NCI-H2081 (cell line): Measurements from ENCODE around the gene MYO7A.
"Not testable (repeated sequence)": the region's sequence is repeated elsewhere in the genome, so short reads cannot be mapped to it uniquely, and the experiment has no call there.

ENCODE experiments used
- DNase-seq, 2 experiments: peaks; one replicate each; lab custom pipeline; 2025; lab: John Stamatoyannopoulos, UW

The MYO7A gene

DNA sequence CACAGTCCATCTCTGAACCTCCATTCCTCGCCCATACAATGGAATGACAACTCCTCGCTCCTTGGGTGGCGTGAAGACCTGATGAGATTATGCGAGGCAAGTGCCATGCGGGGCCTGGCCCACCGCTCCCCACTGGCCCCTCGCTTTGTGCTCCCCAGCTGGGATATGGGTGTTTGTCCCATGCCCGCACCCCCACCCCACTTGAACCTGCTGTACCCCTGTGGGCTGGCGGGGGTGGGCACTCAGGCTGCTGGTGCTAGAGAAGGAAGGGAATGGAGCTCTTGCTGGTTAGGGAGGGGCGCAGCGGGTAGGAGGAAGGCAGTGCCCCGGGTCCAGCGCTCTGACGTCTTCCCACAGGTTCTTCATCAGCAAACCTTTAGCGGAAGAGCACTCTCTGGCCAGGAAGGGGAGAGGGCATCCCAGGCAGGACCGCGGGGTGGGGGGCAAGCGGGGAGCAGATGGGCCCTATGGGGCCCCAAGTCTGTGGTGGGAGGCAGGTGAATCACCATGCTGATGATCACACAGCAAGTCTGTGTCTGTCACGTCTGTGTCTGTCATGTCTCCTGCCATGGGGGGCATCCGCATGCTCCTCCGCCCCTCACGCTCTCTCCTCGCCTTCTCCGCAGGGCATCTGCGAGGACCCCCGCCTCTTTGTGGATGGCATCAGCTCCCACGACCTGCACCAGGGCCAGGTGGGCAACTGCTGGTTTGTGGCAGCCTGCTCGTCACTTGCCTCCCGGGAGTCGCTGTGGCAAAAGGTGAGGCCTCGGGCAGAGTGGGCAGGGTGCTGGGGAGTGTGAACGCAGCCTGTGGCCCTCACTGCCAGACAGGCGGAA is 34.8 kb upstream of the MYO7A start:
- no peak for DNase-seq

DNA sequence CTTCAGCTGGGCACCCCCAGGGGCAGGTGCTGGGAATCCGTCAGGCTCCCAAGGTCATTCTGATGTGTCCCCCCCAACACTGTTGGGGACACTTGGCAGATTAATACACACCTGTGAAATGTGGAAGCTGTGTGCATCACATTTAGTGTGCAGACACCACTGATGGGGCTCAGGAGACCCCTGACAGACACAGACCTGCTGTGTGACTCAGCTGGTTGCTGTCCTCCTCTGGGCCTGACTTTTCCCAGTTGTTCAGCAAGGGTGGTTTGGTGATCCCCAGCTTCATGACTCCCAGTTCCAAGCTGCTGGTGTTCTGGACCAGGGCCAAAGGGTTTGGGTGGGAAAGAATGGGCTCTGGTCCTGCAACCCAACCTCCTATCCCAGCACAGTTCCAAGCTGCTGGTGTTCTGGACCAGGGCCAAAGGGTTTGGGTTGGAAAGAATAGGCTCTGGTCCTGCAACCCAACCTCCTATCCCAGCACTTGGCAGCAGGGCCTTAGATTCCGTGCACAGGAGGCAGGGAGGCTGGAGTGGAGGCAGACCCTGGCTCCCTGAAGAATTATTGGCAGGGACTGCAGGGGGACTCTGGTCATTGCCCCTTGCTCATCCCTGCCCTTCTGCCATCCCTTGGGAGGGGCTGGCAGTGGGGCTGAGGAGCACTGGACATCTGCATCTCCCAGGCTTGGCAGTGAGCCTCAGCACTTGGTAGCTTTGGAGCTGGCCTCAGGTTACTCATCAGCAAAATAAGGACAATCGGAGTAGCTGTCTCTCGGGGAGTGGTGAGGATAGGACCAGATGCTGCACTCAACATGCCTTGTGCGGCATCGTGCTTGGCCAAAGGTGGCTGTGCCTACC is 33.8 kb upstream of the MYO7A start:
- no peak for DNase-seq

DNA sequence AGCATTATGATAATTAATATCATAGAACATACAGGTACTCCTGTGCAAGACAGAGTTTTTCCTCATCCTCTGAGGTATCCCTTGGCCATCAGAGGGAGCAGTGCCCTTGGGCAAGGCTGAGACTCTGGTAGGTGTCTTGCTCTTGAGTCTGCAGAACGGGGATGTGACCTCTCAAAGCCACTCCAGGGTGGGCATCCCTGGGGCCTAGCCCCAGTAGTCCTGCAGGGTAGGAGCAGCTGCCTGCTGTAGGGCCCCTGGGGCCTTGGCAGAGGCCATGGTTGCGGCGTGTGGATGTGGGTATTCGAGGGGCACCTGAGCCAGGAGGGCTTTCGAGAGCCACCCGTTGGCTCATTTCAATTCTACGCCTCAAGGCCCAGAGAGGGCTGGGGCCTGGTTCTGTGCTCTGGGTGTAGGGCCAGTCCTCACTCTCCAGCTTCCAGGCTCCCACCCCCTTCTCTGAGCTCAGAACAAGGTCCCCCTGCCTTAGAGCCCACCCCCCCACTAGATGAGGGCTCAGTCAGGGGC is 33.1 kb upstream of the MYO7A start:
- no peak for DNase-seq

DNA sequence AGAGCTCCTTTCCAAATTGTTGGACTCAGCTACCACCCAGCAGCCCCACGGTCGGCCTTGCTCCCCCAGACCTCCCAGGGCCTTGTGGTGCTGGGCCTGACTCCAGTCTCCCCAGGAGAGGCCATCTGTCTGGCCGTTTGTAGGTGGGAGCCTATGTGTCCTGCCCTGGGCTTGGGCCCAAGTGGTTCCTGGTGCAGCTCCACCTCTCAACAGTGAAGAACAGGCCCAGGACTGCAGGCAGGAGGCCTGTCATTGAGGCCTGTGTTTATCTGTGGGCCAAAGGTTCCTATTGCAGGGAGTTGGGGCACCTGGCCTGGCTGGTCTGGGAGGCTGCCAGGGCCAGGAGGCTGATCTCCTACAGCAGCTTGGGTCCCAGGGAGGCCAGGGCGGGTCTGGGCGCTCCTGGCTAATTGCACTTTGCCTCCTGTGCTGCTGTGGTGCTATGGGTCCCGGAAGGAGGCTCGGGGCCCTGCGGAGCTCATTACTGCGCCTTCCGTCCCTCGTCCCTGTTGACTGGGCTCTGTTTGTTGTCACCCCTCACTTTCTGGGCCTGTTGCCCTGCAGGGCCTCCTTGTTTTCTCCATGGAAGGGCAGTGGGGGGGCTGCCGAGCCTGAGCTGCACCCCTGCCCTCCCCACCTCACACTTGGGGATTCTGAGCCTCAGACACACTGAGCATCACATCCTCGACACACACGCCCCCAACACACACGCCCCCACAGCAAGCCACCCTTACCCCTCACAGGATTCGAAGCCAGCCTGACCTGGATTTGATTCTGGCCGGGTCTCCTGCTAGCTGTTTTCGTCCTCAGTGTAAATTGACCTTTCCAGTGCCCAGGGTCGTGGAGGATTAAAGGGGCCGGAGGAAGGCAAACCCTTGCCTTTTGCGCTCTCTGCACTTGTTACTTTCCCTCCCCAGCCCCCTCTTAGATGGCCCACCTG is 32.2 kb upstream of the MYO7A start:
- no peak for DNase-seq

DNA sequence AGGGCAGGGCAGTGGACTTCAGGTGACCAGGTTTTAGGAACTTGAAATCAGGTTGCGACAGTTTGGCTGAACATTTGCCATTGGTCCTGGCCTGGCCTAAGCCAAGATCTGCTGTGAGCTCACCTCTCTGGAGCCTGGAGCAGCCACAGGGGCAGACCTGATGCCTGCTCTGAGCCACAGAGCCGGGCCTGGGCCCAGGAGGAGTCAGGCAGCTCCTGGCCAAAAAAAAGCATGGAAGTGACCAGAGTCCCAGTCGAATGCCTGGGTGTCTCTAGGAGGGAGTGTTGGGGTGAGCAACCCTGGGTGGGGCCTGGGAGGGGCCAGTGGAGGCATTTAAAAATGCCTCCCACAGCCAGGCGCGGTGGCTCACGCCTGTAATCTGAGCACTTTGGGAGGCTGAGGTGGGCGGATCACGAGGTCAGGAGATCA is 31.4 kb upstream of the MYO7A start:
- DNase-seq = no peak

DNA sequence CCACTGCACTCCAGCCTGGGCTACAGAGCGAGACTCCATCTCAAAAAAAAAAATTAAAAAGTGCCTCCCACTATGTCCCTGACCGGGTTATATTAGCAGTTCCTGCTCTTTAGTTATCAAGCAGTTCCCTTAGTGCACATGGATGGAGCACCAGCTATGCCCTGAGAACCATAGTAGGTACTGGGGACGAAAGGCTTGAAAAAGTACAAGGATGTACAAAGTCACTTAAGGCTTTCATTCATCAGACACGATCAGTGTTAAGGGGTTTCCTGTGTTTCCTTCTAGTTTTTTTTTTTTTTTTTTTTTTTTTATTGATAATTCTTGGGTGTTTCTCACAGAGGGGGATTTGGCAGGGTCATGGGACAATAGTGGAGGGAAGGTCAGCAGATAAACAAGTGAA is 30.9 kb upstream of the MYO7A start:
- not testable (repeated sequence) for DNase-seq

DNA sequence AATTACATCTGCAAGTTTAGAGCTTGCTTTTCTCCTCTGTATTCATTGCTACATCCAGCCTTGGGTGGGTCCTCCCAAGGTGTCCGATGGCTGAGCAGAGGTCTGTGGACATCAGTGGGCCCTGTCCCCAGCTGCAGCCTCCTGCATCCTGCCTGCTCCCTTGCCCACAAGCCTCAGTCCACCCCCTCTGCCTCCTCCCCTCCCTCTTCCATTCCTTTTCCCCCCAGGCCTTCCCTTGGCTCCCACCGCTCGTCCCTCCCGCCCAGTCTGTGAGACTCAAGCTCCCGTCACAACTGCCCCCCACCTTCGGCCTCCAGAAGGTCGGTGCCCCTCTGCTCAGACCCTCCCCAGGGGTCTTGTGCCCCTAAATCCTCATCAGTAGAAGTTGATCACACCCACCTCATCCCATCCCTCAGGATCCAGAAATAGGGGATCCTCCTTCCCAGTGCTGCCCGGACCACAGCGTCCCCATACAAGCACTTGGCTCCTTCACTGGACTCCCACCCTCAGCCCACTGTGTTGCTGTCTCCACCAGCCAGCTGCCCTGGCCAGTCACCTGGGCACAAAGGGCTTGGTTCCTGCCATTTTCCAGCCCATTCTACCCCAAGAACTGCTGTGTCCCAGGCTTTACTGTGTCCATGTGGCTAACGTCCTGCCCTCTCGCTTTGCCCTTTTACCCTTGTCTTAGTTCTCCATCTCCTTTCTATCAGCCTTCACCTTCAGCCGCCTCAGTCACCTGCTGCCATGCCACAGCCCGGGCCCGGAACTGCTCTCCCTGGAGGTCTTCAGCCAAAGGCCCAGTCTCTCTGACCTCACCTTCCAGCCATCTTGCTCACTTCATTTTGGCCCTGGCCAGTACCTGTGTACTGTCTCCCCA is 27.6 kb upstream of the MYO7A start:
- DNase-seq = no peak

DNA sequence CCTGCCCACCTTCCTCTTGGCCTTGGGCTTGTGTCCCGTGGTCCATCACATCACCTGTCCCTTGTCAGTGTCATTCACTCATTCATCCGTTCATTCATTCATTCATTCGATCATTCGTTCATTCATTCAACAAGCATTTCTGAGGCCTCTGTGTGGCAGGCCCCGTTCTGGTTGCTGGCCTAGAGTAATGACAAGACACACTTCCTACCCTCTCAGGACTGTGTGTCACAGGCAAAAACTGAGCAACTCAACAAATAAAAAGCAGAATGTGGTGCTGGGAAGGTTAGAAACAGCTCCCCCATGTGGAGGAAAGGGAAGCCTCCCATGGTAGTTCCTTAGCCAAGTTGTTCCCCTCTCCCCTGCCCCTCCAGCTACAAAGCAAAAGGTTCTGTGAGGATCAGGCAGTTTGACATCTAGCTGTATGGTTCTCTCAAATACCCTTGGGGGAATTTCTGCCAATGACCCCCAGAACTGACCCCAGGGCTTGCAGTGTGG is 27.0 kb upstream of the MYO7A start:
- DNase-seq = no peak

DNA sequence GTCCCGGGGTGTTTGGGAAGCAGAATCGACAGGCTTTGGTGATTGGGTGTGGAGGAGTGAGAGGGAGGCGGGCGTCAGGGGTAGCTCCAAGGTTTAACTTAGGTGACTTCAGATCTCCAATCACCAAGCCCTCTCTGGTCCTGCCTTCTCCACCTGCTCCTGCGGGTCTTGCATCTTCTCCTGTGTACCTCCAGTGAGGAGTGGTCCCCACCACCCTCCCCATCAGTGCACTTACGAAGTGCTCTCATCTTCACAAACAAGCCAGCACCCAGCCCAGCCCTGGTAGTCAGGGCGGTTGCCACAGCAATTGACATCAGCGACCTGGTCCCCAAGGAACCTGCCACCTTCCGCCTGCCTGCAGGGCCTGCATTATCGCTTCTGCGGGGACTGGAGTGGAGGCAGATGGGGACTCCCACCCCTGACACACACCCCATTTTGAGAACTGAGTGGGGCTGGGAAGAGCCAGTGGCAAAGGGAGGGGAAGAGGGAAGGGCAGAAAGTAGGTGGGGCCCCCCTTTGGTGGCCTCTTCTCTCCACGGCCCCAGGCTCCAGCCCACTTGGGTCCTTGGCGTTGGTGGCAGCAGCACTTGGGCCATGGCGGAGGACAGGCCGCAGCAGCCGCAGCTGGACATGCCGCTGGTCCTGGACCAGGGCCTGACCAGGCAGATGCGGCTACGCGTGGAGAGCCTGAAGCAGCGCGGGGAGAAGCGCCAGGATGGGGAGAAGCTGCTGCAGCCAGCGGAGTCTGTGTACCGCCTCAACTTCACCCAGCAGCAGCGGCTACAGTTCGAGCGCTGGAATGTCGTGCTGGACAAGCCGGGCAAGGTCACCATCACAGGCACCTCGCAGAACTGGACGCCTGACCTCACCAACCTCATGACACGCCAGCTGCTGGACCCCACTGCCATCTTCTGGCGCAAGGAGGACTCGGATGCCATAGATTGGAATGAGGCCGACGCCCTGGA is 25.5 kb upstream of the MYO7A start, which contains the start of gene OMP:
TSS of gene OMP (plus strand) at position 595 of the 965 bp plus-strand sequence. CDS start at position 595, 0 bp downstream.
- DNase-seq = no peak

DNA sequence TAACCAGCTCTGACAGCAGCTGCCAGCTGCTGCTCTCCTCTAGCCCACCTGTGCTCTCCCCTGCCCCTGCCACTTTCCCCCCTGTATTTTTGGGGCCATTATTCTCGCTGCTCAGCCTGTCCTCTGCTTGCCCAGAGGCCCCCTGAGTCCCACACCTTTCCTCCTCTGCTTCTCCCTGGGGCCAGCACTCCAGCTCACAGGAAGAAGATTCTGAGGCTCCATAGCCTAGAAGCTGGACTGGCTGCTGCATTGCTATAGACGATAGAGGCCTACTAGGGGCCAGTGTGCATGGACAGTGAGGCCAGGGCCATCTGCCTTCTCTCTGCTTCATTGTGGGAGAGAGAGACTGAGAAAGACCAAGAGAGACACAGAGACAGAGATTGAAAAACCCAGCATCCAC is 24.7 kb upstream of the MYO7A start:
- DNase-seq = no peak

DNA sequence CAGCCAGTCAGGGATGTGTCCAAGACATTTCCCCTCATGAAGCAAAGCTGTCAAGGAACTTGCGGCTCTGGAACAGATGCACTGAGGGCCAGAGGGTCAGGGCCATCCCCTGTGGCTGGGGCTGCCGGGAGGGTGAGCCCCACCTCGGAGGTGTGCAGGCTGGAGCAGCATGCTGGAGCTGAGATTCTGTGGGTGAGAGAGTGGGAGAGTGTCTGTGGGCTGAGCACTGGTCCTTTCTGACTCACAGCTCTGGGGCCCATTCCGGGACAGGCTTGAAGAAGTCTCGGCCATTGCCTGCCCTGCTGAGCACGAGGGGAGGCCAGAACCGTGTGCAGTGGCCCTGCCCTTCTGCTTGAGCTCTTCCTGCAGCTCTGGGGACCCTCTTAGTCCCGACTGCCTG is 23.3 kb upstream of the MYO7A start:
- DNase-seq = no peak

DNA sequence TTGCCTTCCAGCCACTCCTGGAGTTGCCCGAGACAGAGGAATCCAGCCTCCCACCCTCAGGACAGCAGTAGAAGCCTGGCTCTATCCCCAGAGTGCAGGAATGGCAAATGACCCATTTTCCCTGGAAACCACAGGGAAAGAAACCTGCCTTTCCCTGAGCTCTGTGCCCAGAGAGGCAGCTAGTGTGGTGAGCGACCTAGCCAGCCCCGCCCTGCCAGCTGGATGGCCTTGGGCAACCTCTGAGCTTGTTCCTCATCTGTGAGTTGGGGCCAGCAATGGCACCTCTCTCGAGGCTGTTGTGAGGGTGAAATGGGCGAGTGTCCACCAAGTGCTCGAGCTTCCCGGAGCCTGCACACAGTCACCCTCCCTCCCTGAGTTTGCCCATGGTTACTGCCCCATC is 21.7 kb upstream of the MYO7A start:
- DNase-seq = no peak

DNA sequence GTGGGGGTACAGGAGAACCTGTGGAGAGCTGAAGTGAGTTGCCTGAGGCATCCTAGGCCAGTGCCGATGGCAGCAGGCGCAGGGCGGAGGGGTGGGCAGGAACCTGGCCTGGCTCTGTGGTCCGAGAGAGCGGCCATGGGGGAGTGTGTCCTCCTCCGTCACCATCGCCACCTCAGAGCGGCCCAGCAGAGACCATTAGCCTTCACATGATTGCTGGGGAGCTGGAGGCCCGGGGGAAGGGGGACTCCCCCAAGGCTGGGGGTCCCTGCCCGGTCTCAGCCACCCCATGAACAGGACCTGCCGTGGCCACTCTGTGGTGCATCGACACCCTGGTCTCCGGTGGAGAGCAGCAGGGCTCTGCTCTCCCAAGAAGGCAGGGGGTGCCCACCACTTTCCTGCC is 21.3 kb upstream of the MYO7A start:
- no peak for DNase-seq

DNA sequence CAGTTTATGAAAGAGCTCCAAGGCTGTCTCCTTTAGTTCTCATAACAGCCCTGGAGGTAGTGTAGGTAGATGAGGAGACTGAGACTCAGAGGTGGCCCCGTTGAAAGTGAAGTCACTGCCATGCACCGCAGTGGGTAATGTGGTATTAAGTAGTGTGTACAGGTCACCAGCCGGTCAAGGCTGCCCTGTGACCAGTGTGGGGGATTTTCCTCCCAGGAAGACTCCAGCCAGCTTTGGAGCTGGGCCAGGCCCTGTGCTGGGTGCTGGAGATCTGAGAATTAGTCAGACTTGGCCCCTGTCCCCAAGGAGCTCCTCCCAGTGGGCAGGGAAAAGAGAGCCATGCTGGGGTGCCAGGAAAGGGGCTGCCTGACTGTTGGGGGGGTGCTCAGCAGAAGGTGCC is 20.1 kb upstream of the MYO7A start:
- DNase-seq = no peak

DNA sequence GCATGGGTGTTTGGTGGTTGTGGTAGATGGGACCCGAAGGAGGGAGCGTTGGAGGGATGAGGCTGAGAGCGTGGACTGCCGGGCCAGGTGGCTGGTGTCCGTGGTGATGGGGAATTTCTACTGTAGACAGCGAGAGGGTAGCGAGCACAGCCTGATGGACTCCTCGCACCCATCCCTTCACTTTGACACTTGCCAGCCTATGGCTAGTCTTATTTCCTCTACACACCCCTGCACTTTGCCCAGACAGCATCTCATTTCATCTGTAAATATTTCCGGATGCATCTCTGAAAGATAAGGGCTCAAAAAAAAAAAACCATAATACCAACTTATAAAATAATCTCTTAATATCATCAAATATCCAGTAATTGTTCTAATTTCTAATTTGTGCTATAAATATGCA is 19.6 kb upstream of the MYO7A start:
- DNase-seq = no peak

DNA sequence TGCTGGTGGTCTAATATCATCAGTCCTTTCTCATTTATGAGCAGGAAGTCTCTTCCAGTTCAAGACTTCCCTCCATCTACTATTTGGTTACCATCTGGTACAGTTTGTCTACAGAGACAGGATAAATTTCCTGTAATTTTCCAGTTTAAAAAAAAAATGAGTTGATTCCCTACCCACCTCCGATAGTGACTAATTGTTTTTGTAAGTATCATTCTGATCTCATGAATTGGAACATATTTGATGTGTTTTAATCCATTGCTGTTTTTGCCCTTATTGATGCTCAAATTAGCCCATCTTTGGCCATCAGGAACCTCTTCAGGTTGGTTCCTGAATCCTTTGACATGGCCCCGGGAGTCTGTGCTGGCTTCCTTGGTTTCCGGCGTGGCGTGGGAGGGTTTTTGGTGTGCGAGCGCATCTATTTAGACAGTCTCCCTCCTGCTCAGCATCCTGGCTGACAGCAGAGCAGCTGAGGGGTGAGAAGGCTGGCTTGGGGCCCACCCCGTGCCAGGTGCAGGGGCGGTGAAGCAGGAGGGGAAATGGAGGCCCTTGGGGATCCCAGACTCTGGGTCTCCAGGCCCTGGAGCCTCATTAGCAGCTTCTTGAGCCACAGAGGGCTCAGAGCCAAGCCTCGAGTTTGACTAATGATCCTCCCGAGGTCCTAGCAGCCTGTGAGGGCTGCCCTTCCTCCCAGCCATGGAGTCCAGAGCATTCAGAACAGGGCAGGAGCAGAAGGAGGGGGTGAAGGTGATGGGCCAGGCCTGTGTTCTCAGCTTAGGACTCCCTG is 18.6 kb upstream of the MYO7A start:
- peak; percentile 56 to 87 for DNase-seq

DNA sequence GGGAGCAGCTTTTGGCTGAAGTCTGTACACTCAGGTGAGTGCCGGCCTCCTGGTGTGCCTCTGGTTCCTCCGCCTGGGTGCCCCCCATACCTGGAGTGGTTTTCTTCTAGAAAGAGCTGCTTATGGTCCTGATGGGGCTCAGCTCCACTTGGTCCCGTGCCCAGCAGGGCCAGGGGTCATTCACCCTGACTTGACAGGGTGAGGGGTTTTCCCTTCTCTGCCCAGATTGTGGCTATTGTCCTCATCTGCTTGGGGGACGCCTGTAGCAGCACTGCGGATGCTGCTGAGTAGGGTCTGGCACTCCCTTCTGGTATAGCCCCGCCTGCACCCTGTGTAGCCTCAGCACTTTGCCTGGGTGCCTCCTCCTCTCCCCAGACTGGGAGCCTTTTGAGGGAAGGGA is 17.2 kb upstream of the MYO7A start:
- peak in 1 of 2 experiments; percentile 49 for DNase-seq

DNA sequence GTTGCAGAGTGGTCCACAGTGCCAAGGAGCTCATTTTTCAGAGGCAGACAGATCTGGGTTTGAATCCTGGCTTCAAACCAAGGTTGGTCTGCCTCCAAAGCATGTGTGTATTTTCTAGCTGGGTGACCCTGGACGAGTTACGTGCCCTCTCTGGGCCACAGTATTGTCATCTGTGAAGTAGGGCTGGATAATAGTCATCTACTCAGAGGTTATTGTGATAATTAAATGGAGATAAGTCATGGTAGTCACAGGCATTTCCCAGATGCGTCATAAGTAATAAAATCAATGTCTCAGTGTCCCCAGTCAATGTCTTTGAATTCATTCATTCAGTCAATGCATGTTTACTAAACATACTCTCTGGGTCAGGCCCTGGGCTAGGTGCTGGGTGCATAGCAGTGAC is 16.8 kb upstream of the MYO7A start:
- DNase-seq = no peak

DNA sequence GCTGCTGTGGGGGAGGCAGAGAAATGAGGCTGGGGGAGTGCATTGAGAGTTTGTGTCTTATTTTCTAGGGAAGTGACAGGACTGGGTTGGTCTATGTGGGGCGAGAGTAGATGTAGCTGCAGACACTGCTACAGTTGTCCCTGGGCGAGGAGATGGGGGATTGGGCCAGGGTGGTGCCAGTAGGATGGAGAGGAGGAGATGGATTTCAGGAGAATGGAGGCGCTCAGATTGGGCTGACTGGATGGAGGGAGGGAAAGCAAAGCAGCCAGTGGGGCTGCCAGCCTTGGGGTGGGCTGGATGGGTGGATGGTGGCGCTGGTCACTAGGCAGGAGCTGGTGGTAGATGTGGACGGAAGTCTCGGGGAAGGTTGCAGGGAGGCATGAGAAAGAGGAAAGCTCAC is 16.1 kb upstream of the MYO7A start:
- DNase-seq = no peak
